ENCODE measurements around the gene POLDIP3. TPM values are rescaled to one million over a fixed set of nuclear protein-coding genes. Genes with fewer than 3 reads are reported as not detected.

Gene POLDIP3
- total RNA-seq, 6 experiments from 2014 or later = 54.2 to 63.7 (median 58.1) TPM

DNA sequence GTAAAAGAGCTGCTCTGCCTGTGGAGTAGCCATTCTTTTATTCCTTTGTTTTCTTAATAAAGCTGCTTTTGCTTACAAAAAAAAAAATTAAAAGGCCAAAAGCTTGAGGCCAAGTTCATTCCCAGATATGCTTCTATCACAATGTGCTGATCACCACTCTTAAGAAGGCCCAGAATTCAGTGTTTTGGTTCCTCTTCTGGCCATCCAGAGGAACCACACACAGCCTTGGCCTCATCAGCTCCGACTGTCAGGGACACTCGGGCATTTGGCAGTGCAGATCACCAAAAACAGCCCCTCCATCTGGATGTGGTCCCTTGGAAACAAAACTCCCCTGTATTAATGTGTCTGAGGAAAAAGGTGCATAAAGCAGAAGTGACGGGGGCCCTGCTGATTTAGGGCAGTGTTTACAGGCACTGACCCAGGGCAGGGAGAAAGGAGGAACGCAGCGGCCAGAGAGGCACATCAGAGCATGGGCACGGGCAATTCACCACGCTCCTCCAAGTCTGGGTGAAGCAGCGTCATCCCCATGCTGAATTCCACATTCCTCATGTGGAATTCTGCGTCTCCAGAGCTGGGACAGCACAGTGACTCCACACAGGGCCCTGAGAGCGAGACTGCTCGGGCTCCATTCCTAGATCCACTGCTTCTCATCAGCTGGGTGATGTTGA lies 17.7 kb downstream of the POLDIP3 start:
- H3K9me3 Mint-ChIP-seq = no peaks in the 10 kb centered on the region
- H3K36me3 Mint-ChIP-seq (ENCODE audit: low read depth) = peaks cover 30% of the 10 kb centered on the region

DNA sequence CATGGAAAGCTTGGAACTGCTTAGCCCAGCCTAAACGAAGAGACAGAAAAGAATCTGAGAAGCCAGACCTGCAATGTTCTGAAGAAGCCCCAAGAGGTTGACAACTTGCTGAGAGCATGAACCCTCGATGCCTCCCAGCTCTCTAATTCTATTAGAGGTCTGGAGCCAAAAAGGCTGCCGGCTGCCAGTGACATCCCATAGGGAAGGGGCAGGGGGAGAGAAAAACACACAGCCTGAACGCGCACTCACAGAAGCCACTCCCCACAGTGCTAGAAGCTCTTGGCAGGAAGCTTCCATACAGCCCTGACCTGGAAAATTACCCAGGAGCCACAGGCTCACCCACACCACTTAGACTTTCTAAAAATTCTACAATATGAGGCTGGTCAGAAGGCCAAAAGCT lies 18.3 kb downstream of the POLDIP3 start:
- Mint-ChIP-seq H3K4me3 (no peak overlapping the region), H3K27ac (no peak overlapping the region), H3K9me3 (no peaks in the 10 kb centered on the region), H3K4me1 (ENCODE audit: low read depth) (no peaks in the 10 kb centered on the region; the same call in 1 of the 2 replicates), H3K27me3 (ENCODE audit: insufficient read depth) (peaks cover 2% of the 10 kb centered on the region; the same call in 1 of the 2 replicates), H3K36me3 (ENCODE audit: low read depth) (peaks cover 26% of the 10 kb centered on the region)
- DNase-seq = no peak
- TF ChIP-seq, protein P1, sequence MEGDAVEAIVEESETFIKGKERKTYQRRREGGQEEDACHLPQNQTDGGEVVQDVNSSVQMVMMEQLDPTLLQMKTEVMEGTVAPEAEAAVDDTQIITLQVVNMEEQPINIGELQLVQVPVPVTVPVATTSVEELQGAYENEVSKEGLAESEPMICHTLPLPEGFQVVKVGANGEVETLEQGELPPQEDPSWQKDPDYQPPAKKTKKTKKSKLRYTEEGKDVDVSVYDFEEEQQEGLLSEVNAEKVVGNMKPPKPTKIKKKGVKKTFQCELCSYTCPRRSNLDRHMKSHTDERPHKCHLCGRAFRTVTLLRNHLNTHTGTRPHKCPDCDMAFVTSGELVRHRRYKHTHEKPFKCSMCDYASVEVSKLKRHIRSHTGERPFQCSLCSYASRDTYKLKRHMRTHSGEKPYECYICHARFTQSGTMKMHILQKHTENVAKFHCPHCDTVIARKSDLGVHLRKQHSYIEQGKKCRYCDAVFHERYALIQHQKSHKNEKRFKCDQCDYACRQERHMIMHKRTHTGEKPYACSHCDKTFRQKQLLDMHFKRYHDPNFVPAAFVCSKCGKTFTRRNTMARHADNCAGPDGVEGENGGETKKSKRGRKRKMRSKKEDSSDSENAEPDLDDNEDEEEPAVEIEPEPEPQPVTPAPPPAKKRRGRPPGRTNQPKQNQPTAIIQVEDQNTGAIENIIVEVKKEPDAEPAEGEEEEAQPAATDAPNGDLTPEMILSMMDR (IDR thresholded peaks at IDR 0.05) = no peak

More for the DNA sequence above, 17.7 kb downstream of the POLDIP3 start:
- H3K4me1 Mint-ChIP-seq (ENCODE audit: low read depth) = no peaks in the 10 kb centered on the region; the same call in 1 of the 2 replicates
- no peak overlapping the region for H3K27ac Mint-ChIP-seq
- peaks cover 2% of the 10 kb centered on the region; the same call in 1 of the 2 replicates for H3K27me3 Mint-ChIP-seq (ENCODE audit: insufficient read depth)
- H3K4me3 Mint-ChIP-seq = no peak overlapping the region
- no peak for DNase-seq
- TF ChIP-seq, protein P1 (IDR thresholded peaks at IDR 0.05) = no peak

DNA sequence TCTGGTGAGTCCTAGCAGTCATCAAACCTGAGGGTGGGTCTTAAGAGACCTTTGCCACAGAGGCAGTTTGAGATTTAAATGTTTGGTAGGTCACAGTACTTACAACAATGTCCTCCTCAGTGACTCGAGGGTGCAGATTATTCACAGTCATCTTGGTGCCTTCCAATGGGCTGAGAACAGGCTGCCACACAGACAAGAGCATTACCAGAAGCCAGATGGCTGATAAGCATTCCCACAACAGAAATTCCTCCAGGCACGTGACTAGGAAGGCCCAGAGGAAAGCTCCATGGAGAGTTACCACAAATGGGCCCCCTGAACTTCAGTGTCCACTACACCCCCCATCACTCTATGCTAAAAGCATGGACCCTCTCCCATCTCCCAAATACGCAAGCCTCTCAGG lies 19.2 kb downstream of the POLDIP3 start:
- Mint-ChIP-seq H3K4me3 (no peak overlapping the region), H3K9me3 (no peaks in the 10 kb centered on the region), H3K27me3 (ENCODE audit: insufficient read depth) (peaks cover 2% of the 10 kb centered on the region; the same call in 1 of the 2 replicates), H3K4me1 (ENCODE audit: low read depth) (no peaks in the 10 kb centered on the region; the same call in 1 of the 2 replicates), H3K27ac (peak overlapping the region; percentile 66), H3K36me3 (ENCODE audit: low read depth) (peaks cover 26% of the 10 kb centered on the region)
- no peak for DNase-seq
- TF ChIP-seq, protein P1 (IDR thresholded peaks at IDR 0.05) = no peak

DNA sequence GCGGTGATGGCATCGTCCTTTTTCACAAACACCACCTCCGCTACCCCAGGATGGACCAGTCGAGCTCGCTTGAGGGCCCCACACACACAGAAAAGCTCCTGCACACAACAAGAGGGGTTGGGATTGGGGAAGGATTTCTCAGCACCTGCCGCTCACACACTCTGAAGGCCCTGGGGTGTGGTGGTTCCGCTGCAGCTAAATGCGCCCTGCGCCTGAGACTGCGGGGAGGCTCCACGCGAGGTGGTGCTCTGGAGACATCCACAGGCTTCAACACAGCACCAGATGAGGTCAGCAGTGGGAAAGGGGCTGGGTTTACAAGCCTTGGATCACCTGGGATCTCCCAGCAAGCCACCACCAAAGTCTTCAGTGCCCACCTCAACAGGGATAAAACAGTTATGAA lies 22.7 kb downstream of the POLDIP3 start:
- TF ChIP-seq, protein P1 (IDR thresholded peaks at IDR 0.05) = no peak
- no peak overlapping the region for H3K4me3 Mint-ChIP-seq
- H3K4me1 Mint-ChIP-seq (ENCODE audit: low read depth) = no peaks in the 10 kb centered on the region; the same call in 1 of the 2 replicates
- H3K27ac Mint-ChIP-seq = no peak overlapping the region
- DNase-seq = no peak
- no peaks in the 10 kb centered on the region for H3K9me3 Mint-ChIP-seq
- no peaks in the 10 kb centered on the region for H3K27me3 Mint-ChIP-seq (ENCODE audit: insufficient read depth)
- H3K36me3 Mint-ChIP-seq (ENCODE audit: low read depth) = peaks cover 29% of the 10 kb centered on the region

DNA sequence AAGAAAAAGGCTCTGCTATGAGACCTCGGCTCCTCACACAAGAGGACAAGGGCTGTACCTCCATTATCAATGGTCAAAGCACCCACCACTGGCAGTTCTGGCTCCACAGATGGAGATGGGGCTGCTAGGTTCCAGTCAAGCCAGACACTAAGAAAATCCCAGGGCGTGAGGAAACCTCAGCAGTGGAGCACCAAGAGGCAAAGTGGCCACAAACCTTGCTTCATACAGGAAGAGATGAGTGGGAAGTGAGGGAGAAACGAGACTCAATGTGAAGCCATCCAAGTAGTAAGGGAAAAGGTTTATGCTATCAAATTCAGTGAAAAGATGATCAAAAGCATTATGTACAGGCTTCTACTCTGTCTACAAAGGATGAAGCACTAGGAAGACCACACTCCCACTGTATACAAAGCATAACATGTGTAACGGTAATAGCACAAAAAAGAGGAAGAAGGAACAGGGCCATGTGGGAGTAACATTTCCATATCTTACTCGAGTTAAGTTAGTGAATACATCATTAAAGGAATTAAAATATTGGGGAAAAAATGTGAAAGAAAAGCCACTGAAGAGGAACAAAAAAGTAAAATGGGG lies 27.0 kb downstream of the POLDIP3 start:
- Mint-ChIP-seq H3K4me3 (no peak overlapping the region), H3K27ac (no peak overlapping the region), H3K27me3 (ENCODE audit: insufficient read depth) (peaks cover 3% of the 10 kb centered on the region; the same call in 1 of the 2 replicates), H3K36me3 (ENCODE audit: low read depth) (peaks cover 39% of the 10 kb centered on the region), H3K9me3 (no peaks in the 10 kb centered on the region), H3K4me1 (ENCODE audit: low read depth) (no peaks in the 10 kb centered on the region)
- TF ChIP-seq, protein P1 (IDR thresholded peaks at IDR 0.05) = no peak
- no peak for DNase-seq

All from HFFc6 (cell line).